Panc1 (cell line): Measurements from ENCODE around the gene SLC16A5. TPM values are rescaled to one million over a fixed set of nuclear protein-coding genes. Genes with fewer than 3 reads are reported as not detected.

Experiments
- ATAC-seq: fragments of 200-7000 bp; cut with Tn5 transposase; 2 replicates; pipeline ENCODE4 v1.9.1; 2020; ENCODE audit warnings: mild to moderate bottlenecking, moderate library complexity
- BruUV-seq: library from RNA; stranded (reverse); fragments of 400-500 nt; replicated peaks from 2 replicates; lab custom pipeline; 2021; lab: Mats Ljungman, UMichigan
- CTCF ChIA-PET: fragments of 300-600 bp; sonication (Branson Sonifier 250); formaldehyde crosslinking; loops from one replicate; lab custom pipeline; 2022; ENCODE audit warnings: antibody characterized with exemption; lab: Charles Lee
- POLR2A ChIA-PET: fragments of 300-600 bp; sonication (Branson Sonifier 250); formaldehyde crosslinking; loops from one replicate; lab custom pipeline; 2022; ENCODE audit warnings: antibody characterized with exemption; lab: Charles Lee
- DNase-seq: peaks from one replicate; pipeline ENCODE4 v3.0.0-alpha.2; 2010; ENCODE audit warnings: low read depth, low spot score
- H3K27ac ChIP-seq: 2 replicates; pipeline ENCODE4 v1.5.1; 2011; ENCODE audit warnings: mild to moderate bottlenecking, low read length, inconsistent platforms
- H3K27me3 ChIP-seq: fragments of 200-500 bp; sonication (Bioruptor generic); 2 replicates; pipeline ENCODE4 v1.6.0; 2014; ENCODE audit warnings: low read length, inconsistent platforms; ENCODE audit not compliant: control insufficient read depth, insufficient read depth
- H3K36me3 ChIP-seq: fragments of 200-500 bp; sonication (Bioruptor generic); 2 replicates; pipeline ENCODE4 v1.5.1; 2014; ENCODE audit warnings: inconsistent platforms, mild to moderate bottlenecking, low read length, moderate library complexity; ENCODE audit not compliant: control insufficient read depth, insufficient read depth
- H3K4me1 ChIP-seq: 2 replicates; pipeline ENCODE4 v1.5.1; 2011; ENCODE audit warnings: inconsistent platforms, mild to moderate bottlenecking, low read length, moderate library complexity; ENCODE audit not compliant: control insufficient read depth, insufficient read depth
- H3K4me3 ChIP-seq, 2 experiments: 2 replicates each; pipeline ENCODE4 v1.5.1; 2011 to 2012; ENCODE audit warnings: low read depth in 2 of 2, low read length in 2 of 2, mild to moderate bottlenecking in 2 of 2, inconsistent platforms in 1 of 2, moderate library complexity in 1 of 2
- H3K9me3 ChIP-seq: fragments of 200-500 bp; sonication (Bioruptor generic); 2 replicates; pipeline ENCODE4 v1.5.1; 2014; ENCODE audit warnings: low read depth, mild to moderate bottlenecking, inconsistent platforms, low read length, moderate library complexity; ENCODE audit not compliant: control insufficient read depth, insufficient read depth
- POLR2AphosphoS5 ChIP-seq: IDR thresholded peaks from 2 replicates; pipeline ENCODE4 v1.6.1; 2012; ENCODE audit warnings: mild to moderate bottlenecking, low read depth, low read length, moderate library complexity
- SIN3A ChIP-seq: IDR thresholded peaks from 2 replicates; pipeline ENCODE4 v1.6.1; 2012; ENCODE audit warnings: low read depth, mild to moderate bottlenecking, low read length, moderate library complexity, borderline replicate concordance; ENCODE audit not compliant: insufficient read depth
- TCF7L2 ChIP-seq: IDR thresholded peaks from 2 replicates; pipeline ENCODE4 v1.6.1; 2011; ENCODE audit warnings: mild to moderate bottlenecking, low read depth, low read length, inconsistent platforms
- in situ Hi-C: cut with HindIII; loops from 2 replicates; pipeline ENCODE4 v1.10.0; 2016; ENCODE audit warnings: low sequenced_read_pairs, low pct_unique_long_range_greater_than_20kb
- intact Hi-C: fragments of 100-400 bp; cut with micrococcal nuclease; formaldehyde crosslinking; loops from one replicate; pipeline ENCODE4 v1.10.0; 2022; ENCODE audit not compliant: unreplicated experiment
- total RNA-seq: library from RNA; stranded (reverse); gene quantifications from one replicate; pipeline ENCODE4 v1.2.1, GENCODE V29; 2021; ENCODE audit not compliant: unreplicated experiment
- TF ChIP-seq, protein P1 (sequence below), 2 experiments: IDR thresholded peaks; 2 replicates each; pipeline ENCODE4 v1.6.1; 2011 to 2012; ENCODE audit warnings: low read depth in 2 of 2, control low read depth in 1 of 2, low read length in 1 of 2, mild to moderate bottlenecking in 1 of 2, moderate library complexity in 1 of 2; ENCODE audit not compliant: insufficient read depth in 1 of 2
- TF ChIP-seq, protein P2 (sequence below): fragments of 450-650 bp; IDR thresholded peaks from 2 replicates; pipeline ENCODE4 v1.5.1; 2017; ENCODE audit warnings: mild to moderate bottlenecking

SLC16A5 gene
- total RNA-seq, 1 experiment from 2014 or later: 46.6 TPM

DNA sequence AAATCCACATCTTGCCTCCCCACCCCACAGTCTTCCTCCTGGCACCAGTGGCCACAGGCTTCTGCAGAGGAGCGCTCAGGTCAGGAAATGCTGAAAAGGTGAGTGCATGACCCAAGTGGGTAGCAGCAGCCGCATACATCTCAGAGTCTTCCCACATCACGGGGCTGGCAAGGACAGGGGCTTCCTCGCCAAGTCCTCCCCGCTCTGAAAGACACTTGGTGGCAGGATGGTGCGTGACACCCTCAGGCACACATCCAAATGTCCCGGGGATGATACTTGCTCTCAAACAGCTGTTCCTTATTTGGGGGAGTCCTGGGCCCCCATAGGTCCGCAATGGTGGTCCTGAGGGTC, 8.8 kb upstream of the SLC16A5 start:
- in situ Hi-C loops: no loop called here
- POLR2A ChIA-PET: interaction anchor here (0.7 kb wide), 1 partner anchor 21 kb away, joined by 3 read pairs; no protein-coding TSS in a partner anchor
- intact Hi-C loops: no loop called here
- CTCF ChIA-PET: interaction anchor here (0.6 to 2.4 kb wide), 2 partner anchors 19 to 26 kb away, joined by 3 to 8 read pairs; no protein-coding TSS in a partner anchor
- BruUV-seq: no TSS peak
- H3K27me3 ChIP-seq: no peaks in the 10 kb centered on the region
- peaks cover 20% of the 10 kb centered on the region for H3K4me1 ChIP-seq
- ATAC-seq: peak; percentile 46
- TF ChIP-seq SIN3A: no peak
- TF ChIP-seq POLR2AphosphoS5: no peak
- no peak for TF ChIP-seq TCF7L2
- TF ChIP-seq, protein P1, sequence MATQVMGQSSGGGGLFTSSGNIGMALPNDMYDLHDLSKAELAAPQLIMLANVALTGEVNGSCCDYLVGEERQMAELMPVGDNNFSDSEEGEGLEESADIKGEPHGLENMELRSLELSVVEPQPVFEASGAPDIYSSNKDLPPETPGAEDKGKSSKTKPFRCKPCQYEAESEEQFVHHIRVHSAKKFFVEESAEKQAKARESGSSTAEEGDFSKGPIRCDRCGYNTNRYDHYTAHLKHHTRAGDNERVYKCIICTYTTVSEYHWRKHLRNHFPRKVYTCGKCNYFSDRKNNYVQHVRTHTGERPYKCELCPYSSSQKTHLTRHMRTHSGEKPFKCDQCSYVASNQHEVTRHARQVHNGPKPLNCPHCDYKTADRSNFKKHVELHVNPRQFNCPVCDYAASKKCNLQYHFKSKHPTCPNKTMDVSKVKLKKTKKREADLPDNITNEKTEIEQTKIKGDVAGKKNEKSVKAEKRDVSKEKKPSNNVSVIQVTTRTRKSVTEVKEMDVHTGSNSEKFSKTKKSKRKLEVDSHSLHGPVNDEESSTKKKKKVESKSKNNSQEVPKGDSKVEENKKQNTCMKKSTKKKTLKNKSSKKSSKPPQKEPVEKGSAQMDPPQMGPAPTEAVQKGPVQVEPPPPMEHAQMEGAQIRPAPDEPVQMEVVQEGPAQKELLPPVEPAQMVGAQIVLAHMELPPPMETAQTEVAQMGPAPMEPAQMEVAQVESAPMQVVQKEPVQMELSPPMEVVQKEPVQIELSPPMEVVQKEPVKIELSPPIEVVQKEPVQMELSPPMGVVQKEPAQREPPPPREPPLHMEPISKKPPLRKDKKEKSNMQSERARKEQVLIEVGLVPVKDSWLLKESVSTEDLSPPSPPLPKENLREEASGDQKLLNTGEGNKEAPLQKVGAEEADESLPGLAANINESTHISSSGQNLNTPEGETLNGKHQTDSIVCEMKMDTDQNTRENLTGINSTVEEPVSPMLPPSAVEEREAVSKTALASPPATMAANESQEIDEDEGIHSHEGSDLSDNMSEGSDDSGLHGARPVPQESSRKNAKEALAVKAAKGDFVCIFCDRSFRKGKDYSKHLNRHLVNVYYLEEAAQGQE (IDR thresholded peaks at IDR 0.05; ENCODE audit: insufficient read depth in 1 of 2, low read depth in 2 of 2, low read length in 1 of 2): no peak
- TF ChIP-seq, protein P2, sequence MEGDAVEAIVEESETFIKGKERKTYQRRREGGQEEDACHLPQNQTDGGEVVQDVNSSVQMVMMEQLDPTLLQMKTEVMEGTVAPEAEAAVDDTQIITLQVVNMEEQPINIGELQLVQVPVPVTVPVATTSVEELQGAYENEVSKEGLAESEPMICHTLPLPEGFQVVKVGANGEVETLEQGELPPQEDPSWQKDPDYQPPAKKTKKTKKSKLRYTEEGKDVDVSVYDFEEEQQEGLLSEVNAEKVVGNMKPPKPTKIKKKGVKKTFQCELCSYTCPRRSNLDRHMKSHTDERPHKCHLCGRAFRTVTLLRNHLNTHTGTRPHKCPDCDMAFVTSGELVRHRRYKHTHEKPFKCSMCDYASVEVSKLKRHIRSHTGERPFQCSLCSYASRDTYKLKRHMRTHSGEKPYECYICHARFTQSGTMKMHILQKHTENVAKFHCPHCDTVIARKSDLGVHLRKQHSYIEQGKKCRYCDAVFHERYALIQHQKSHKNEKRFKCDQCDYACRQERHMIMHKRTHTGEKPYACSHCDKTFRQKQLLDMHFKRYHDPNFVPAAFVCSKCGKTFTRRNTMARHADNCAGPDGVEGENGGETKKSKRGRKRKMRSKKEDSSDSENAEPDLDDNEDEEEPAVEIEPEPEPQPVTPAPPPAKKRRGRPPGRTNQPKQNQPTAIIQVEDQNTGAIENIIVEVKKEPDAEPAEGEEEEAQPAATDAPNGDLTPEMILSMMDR: no peak
- H3K27ac ChIP-seq: peak overlapping the region; percentile 49
- no peaks in the 10 kb centered on the region for H3K9me3 ChIP-seq
- H3K36me3 ChIP-seq: no peaks in the 10 kb centered on the region
- H3K4me3 ChIP-seq: no peak overlapping the region
- no peak for DNase-seq

- H3K4me1 ChIP-seq: peaks cover 23% of the 10 kb centered on the region
- no peaks in the 10 kb centered on the region for H3K27me3 ChIP-seq
- in situ Hi-C loops: no loop called here
- intact Hi-C loops: no loop called here
- CTCF ChIA-PET: interaction anchor here (0.6 kb wide), 1 partner anchor 121 kb away, joined by 7 read pairs; no protein-coding TSS in a partner anchor
- peak overlapping the region; percentile 20; the same call in 1 of the 2 replicates for H3K27ac ChIP-seq
- ATAC-seq: no peak
- DNase-seq: no peak
- POLR2A ChIA-PET: interaction anchor here (0.6 to 1.0 kb wide), 3 partner anchors 8 to 133 kb away, joined by 4 to 6 read pairs (median 4); no protein-coding TSS in a partner anchor
- H3K36me3 ChIP-seq: no peaks in the 10 kb centered on the region
- H3K4me3 ChIP-seq: no peak overlapping the region
- BruUV-seq: no TSS peak
- TF ChIP-seq, protein P2: no peak
- TF ChIP-seq POLR2AphosphoS5: no peak
- H3K9me3 ChIP-seq: no peaks in the 10 kb centered on the region
These were observed 5.9 kb upstream of the SLC16A5 start for GRCh38 chr17:75081611-75082540.
